ENCODE data around the gene PPIH.

DNA sequence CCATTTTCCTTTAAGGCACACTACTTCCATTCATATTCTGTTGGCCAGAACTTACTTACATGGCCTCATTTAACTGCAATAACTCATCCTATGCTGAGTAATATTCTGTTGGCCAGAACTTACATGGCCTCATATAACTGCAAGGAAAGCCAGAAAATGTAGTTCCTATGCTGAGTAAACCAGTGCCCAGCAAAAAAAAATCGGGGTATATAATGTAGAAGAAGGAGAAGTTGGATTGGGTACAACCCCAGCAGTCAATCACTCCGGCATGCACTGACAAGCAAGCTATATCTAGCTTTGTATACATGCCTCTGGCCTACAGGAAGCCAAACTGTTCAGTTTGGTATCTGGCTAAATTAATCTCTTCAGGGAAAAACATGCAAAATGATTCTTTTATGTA lies 39.4 kb upstream of the PPIH start:
- TF ChIP-seq, protein P1, sequence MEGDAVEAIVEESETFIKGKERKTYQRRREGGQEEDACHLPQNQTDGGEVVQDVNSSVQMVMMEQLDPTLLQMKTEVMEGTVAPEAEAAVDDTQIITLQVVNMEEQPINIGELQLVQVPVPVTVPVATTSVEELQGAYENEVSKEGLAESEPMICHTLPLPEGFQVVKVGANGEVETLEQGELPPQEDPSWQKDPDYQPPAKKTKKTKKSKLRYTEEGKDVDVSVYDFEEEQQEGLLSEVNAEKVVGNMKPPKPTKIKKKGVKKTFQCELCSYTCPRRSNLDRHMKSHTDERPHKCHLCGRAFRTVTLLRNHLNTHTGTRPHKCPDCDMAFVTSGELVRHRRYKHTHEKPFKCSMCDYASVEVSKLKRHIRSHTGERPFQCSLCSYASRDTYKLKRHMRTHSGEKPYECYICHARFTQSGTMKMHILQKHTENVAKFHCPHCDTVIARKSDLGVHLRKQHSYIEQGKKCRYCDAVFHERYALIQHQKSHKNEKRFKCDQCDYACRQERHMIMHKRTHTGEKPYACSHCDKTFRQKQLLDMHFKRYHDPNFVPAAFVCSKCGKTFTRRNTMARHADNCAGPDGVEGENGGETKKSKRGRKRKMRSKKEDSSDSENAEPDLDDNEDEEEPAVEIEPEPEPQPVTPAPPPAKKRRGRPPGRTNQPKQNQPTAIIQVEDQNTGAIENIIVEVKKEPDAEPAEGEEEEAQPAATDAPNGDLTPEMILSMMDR (optimal IDR thresholded peaks at IDR 0.05 in 1 of 3, IDR thresholded peaks at IDR 0.05 in 1 of 3, conservative IDR thresholded peaks at IDR 0.05 in 1 of 3; ENCODE audit: extremely low read depth in 1 of 3, insufficient read depth in 2 of 3, low read length in 3 of 3) = no peak
- TF ChIP-seq EZH2 (IDR thresholded peaks at IDR 0.05; ENCODE audit: low read length) = no peak
